ENCODE measurements around the gene NUDT16. TPM values are rescaled to one million over a fixed set of nuclear protein-coding genes. Genes with fewer than 3 reads are reported as not detected.

The NUDT16 gene
- total and polyA plus RNA-seq, 2 experiments from 2014 or later, result 11.7 to 14.4 TPM

DNA sequence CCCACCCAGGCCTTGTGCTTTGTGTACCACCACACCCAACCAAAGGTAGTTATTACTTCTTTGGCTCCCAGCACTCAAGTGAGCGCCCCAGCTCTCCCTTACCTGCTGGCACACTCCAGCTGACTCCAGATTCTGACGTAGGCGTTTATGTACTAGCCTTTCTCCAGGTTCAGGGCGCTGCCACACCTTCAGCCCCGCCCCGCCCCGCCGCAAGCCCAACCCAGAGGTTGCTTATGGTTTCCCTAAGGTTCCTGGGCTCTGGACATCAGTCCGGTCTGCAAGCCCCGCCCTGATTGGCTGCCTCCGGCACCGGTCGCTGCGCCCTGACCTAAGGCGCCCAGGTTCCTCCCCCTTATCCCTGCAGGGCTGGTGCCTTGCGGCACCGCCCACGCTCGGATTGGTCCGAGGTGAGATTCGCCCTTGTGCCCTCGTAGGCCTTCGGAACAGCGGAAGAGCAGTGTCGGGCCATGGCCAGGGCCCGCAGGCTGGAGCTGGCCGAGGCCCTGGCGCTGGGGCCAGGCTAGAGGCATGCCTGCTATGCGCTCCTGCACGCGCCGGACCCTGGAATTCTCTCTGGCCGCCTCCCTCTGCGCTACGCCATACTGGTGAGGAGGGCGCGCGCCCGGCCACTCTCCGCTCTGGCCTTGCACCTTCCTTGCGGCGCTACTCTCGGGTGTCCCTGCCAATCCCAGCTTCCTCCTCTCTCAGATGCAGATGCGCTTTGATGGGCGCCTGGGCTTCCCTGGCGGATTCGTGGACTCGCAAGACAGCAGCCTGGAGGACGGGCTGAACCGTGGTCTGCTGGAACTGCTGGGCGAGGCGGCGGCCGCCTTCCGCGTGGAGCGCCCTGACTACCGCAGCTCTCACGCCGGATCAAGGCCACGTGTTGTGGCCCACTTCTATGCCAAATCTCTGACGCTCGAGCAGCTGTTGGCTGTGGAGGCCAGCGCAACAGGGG lies 19.8 kb upstream of the NUDT16 start:
- peak; percentile 55 for DNase-seq
- Histone ChIP-seq H3K4me1 (ENCODE audit: insufficient read depth) (no peaks in the 10 kb centered on the region), H3K9me3 (ENCODE audit: low read depth) (no peaks in the 10 kb centered on the region), H3K27me3 (replicated peaks; ENCODE audit: insufficient read depth) (no peaks in the 10 kb centered on the region), H3K36me3 (ENCODE audit: low read depth) (no peaks in the 10 kb centered on the region), H3K27ac (no peak overlapping the region), H2AFZ (peak overlapping the region; percentile 80), H3K4me2 (ENCODE audit: unreplicated experiment) (peak overlapping the region; percentile 66), H3K9me2 (ENCODE audit: insufficient read depth) (peaks cover 4% of the 10 kb centered on the region; the same call in 1 of the 2 replicates), H3K79me2 (ENCODE audit: insufficient read depth) (no peaks in the 10 kb centered on the region), H3K9ac (peak overlapping the region; percentile 41), H3F3A (ENCODE audit: insufficient read depth) (no peaks in the 10 kb centered on the region), H4K20me1 (ENCODE audit: insufficient read depth) (no peaks in the 10 kb centered on the region), H3K4me3 (peak overlapping the region; percentile 61)
- WGBS, 2 experiments (ENCODE audit: low coverage in 1 of 2, low lambda C conversion rate in 2 of 2, missing lambda C conversion rate in 2 of 2), result 14 to 17% methylated on average over 60 to 64 of the region's 64 CpGs
- TF ChIP-seq EZH2phosphoT487 (IDR thresholded peaks at IDR 0.05; ENCODE audit: insufficient read depth, low read depth), result no peak
- TF ChIP-seq EZH2 (IDR thresholded peaks at IDR 0.05; ENCODE audit: insufficient read depth, poor library complexity, severe bottlenecking), result no peak
- in situ Hi-C loops (cut with MboI), result no loop called here

DNA sequence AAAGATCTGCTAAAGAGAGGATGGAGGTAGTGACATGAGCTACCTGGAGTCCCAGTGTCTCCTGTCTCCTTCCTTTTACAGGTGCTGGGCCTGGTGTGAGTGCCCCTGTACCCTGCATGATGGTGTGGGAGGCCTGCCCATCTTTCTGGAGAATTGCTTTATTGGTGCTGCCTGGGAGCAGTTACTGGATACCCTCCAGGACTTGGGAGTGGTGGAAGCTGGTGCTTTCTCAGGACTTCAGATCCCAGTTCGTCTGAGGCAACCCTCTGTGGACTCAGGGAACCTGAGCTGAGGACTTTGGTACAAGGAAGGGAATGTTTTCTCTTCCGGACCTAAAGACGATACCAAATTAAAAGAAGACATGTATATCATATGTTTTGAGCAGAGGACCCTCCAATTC lies 18.3 kb upstream of the NUDT16 start:
- no peak for DNase-seq
- H3K9me2 ChIP-seq (ENCODE audit: insufficient read depth), result peaks cover 4% of the 10 kb centered on the region; the same call in 1 of the 2 replicates
- no peak overlapping the region for H3K27ac ChIP-seq
- no peaks in the 10 kb centered on the region for H4K20me1 ChIP-seq (ENCODE audit: insufficient read depth)
- 81 to 88% methylated on average over 3 of the region's 3 CpGs for WGBS, 2 experiments (ENCODE audit: low coverage in 1 of 2, low lambda C conversion rate in 2 of 2, missing lambda C conversion rate in 2 of 2)
- H3K9ac ChIP-seq, result no peak overlapping the region
- in situ Hi-C loops (cut with MboI), result no loop called here
- TF ChIP-seq EZH2 (IDR thresholded peaks at IDR 0.05; ENCODE audit: insufficient read depth, poor library complexity, severe bottlenecking) (no peak), EZH2phosphoT487 (IDR thresholded peaks at IDR 0.05; ENCODE audit: insufficient read depth, low read depth) (no peak)
- H3K36me3 ChIP-seq (ENCODE audit: low read depth), result no peaks in the 10 kb centered on the region
- H2AFZ ChIP-seq, result no peak overlapping the region
- no peak overlapping the region for H3K4me2 ChIP-seq (ENCODE audit: unreplicated experiment)
- no peaks in the 10 kb centered on the region for H3K9me3 ChIP-seq (ENCODE audit: low read depth)
- H3K4me3 ChIP-seq, result no peak overlapping the region
- no peaks in the 10 kb centered on the region for H3F3A ChIP-seq (ENCODE audit: insufficient read depth)
- no peaks in the 10 kb centered on the region for H3K79me2 ChIP-seq (ENCODE audit: insufficient read depth)
- no peaks in the 10 kb centered on the region for H3K4me1 ChIP-seq (ENCODE audit: insufficient read depth)
- no peaks in the 10 kb centered on the region for H3K27me3 ChIP-seq (replicated peaks; ENCODE audit: insufficient read depth)

DNA sequence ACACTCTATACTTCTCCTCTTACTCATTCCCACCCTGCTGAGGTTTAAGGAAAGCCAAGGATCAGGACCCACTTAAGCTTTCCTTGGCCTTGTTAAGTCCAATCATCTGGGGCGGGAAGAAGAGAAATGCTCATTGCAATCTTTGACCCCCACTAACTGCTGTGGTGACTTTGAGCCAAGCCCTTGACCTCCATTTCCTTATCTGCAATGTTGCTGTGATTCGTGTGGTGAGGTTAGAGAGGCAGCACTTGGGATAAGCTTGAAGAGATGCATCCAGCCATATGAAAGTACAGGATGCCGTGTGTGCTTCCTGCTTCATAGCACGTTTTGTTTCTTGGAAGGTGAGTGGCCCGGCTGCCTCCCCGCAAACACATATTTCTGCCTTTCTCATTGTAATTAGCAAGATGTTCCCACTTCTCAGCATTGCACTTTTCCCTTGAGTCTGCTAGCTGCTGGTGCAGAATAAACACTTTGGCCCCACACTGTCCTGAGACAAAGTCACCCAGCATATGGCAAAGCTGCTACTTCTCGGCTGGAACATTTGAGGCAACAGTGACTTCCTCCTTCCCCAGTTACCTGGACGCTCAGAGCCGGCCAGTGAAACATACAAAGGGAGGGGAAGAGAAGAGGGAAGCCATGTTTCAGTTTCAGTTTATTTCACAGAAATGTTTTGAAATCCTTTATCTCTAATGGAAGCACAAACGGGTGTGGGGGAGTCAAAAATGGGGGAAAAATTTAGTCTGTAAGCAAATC lies 10.5 kb upstream of the NUDT16 start:
- in situ Hi-C loops (cut with MboI), result no loop called here
- no peak overlapping the region for H3K27ac ChIP-seq
- no peak for DNase-seq
- no peak overlapping the region for H3K4me2 ChIP-seq (ENCODE audit: unreplicated experiment)
- no peaks in the 10 kb centered on the region for H3K9me2 ChIP-seq (ENCODE audit: insufficient read depth)
- no peaks in the 10 kb centered on the region for H3K79me2 ChIP-seq (ENCODE audit: insufficient read depth)
- no peak overlapping the region for H3K9ac ChIP-seq
- H3F3A ChIP-seq (ENCODE audit: insufficient read depth), result no peaks in the 10 kb centered on the region
- no peak overlapping the region for H3K4me3 ChIP-seq
- no peaks in the 10 kb centered on the region for H3K9me3 ChIP-seq (ENCODE audit: low read depth)
- no peaks in the 10 kb centered on the region for H3K27me3 ChIP-seq (replicated peaks; ENCODE audit: insufficient read depth)
- WGBS, 2 experiments (ENCODE audit: low coverage in 1 of 2, low lambda C conversion rate in 2 of 2, missing lambda C conversion rate in 2 of 2), result 82 to 88% methylated on average over 10 of the region's 10 CpGs
- no peaks in the 10 kb centered on the region for H4K20me1 ChIP-seq (ENCODE audit: insufficient read depth)
- no peaks in the 10 kb centered on the region for H3K4me1 ChIP-seq (ENCODE audit: insufficient read depth)
- TF ChIP-seq EZH2phosphoT487 (IDR thresholded peaks at IDR 0.05; ENCODE audit: insufficient read depth, low read depth), result no peak
- peaks cover 6% of the 10 kb centered on the region; the same call in 1 of the 2 replicates for H3K36me3 ChIP-seq (ENCODE audit: low read depth)
- H2AFZ ChIP-seq, result no peak overlapping the region

DNA sequence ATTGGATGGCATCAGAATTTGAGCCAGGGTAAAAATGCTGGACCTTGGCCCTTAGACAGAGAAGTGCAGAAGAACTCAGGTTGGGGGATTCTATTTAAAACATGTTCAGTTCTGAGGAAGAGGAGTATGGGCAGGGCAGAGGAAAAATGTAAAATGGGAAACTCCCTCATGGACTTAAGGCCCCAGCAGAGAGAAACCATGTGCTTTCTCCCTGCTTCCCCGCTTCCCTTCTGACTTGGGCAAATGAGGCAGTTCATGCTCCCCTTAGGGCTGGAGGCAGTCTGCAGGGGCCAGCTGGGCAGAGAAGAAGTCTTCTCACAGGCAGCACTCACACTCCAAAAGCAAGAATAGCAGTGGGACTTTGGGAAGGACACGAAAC lies 9.9 kb upstream of the NUDT16 start:
- 88 to 94% methylated on average over 2 of the region's 2 CpGs for WGBS, 2 experiments (ENCODE audit: low coverage in 1 of 2, low lambda C conversion rate in 2 of 2, missing lambda C conversion rate in 2 of 2)
- Histone ChIP-seq H3K4me1 (ENCODE audit: insufficient read depth) (no peaks in the 10 kb centered on the region), H3F3A (ENCODE audit: insufficient read depth) (no peaks in the 10 kb centered on the region), H2AFZ (no peak overlapping the region), H3K9me2 (ENCODE audit: insufficient read depth) (no peaks in the 10 kb centered on the region), H4K20me1 (ENCODE audit: insufficient read depth) (no peaks in the 10 kb centered on the region), H3K9me3 (ENCODE audit: low read depth) (no peaks in the 10 kb centered on the region), H3K27ac (no peak overlapping the region), H3K27me3 (replicated peaks; ENCODE audit: insufficient read depth) (no peaks in the 10 kb centered on the region), H3K79me2 (ENCODE audit: insufficient read depth) (no peaks in the 10 kb centered on the region), H3K4me2 (ENCODE audit: unreplicated experiment) (no peak overlapping the region), H3K4me3 (no peak overlapping the region), H3K9ac (no peak overlapping the region), H3K36me3 (ENCODE audit: low read depth) (peaks cover 6% of the 10 kb centered on the region; the same call in 1 of the 2 replicates)
- TF ChIP-seq EZH2phosphoT487 (IDR thresholded peaks at IDR 0.05; ENCODE audit: insufficient read depth, low read depth) (no peak), EZH2 (IDR thresholded peaks at IDR 0.05; ENCODE audit: insufficient read depth, poor library complexity, severe bottlenecking) (no peak)
- no peak for DNase-seq
- in situ Hi-C loops (cut with MboI), result no loop called here
